ENCODE results near the gene ZNF235. TPM values are rescaled to one million over a fixed set of nuclear protein-coding genes. Genes with fewer than 3 reads are reported as not detected.

ZNF235 gene
- total RNA-seq = 2.9 TPM in 2 replicates

DNA sequence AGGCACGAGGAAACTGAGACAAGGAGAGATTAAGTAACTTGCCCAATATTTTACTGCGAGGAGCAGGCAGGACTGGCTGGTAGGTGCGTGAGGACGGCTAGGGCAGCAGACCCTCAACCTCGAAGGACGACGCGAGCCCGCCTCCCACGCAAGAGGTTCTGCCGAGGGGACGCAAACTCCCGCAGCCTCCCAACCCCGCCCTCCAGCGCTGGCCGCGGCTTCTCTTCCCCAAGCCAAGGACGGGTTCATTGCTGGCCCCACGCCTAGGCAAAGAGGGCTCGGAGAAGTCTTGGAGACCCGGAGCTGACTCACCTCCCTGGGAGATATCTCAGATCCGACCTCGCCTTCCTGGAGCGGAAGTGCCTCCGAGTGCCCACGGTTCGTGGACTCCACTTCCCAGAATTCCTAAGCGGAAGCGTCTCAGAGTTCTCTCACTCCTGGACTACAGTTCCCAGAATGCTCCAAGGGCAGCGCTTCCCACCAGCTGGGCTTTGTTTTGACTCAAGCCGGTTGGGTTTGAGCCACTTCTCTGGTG lies at the start of gene ZNF235:
Gene ZNF235 (minus strand): TSS at position 367 of the 535 bp plus-strand sequence. CDS start 1,621 bp downstream, outside the sequence.

Other genes with a start within 250 kb of the ZNF235 start
- 3.3 and 3.7 TPM in 2 replicates for gene ZNF284, start 232.9 kb downstream of the ZNF235 start, total RNA-seq
- gene ZNF224, start 210.7 kb downstream of the ZNF235 start, total RNA-seq = 23.1 and 27.4 TPM in 2 replicates
- 7.1 and 7.8 TPM in 2 replicates for gene ZNF225, start 191.6 kb downstream of the ZNF235 start, total RNA-seq
- 12.4 and 16.6 TPM in 2 replicates for gene ZNF234, start 163.5 kb downstream of the ZNF235 start, total RNA-seq
- 21.4 and 22.1 TPM in 2 replicates for gene ZNF226, start 139.9 kb downstream of the ZNF235 start, total RNA-seq
- 22.5 and 24.3 TPM in 2 replicates for gene ZNF227, start 92.5 kb downstream of the ZNF235 start, total RNA-seq
- 1.8 and 2.2 TPM in 2 replicates for gene ZNF233, start 45.1 kb downstream of the ZNF235 start, total RNA-seq
- gene ZNF112, start 51.7 kb upstream of the ZNF235 start, total RNA-seq = 7.5 and 9.1 TPM in 2 replicates
- 2.4 and 4.0 TPM in 2 replicates for gene ZNF285, start 96.6 kb upstream of the ZNF235 start, total RNA-seq
- 11.9 and 12.2 TPM in 2 replicates for gene ZNF229, start 143.4 kb upstream of the ZNF235 start, total RNA-seq
- 7.0 and 7.4 TPM in 2 replicates for gene ZNF180, start 195.5 kb upstream of the ZNF235 start, total RNA-seq
- gene CEACAM20, start 224.7 kb upstream of the ZNF235 start, total RNA-seq = not detected in 2 replicates

All from aortic smooth muscle cell (primary cell).